B cell (primary cell): ENCODE measurements around the gene SPINT3.

ENCODE experiments used
- EZH2 ChIP-seq: IDR thresholded peaks from 2 replicates; pipeline ENCODE4 v1.6.1; 2012; ENCODE audit warnings: borderline replicate concordance, low read depth, mild to moderate bottlenecking, moderate library complexity, low read length; ENCODE audit not compliant: insufficient read depth, poor library complexity, severe bottlenecking
- TF ChIP-seq, protein P1 (sequence below): fragments of 200-600 bp; IDR thresholded peaks from one replicate; pipeline ENCODE4 v1.8.0; 2022; ENCODE audit warnings: antibody characterized with exemption, mild to moderate bottlenecking

- TF ChIP-seq EZH2: no peak
- TF ChIP-seq, protein P1, sequence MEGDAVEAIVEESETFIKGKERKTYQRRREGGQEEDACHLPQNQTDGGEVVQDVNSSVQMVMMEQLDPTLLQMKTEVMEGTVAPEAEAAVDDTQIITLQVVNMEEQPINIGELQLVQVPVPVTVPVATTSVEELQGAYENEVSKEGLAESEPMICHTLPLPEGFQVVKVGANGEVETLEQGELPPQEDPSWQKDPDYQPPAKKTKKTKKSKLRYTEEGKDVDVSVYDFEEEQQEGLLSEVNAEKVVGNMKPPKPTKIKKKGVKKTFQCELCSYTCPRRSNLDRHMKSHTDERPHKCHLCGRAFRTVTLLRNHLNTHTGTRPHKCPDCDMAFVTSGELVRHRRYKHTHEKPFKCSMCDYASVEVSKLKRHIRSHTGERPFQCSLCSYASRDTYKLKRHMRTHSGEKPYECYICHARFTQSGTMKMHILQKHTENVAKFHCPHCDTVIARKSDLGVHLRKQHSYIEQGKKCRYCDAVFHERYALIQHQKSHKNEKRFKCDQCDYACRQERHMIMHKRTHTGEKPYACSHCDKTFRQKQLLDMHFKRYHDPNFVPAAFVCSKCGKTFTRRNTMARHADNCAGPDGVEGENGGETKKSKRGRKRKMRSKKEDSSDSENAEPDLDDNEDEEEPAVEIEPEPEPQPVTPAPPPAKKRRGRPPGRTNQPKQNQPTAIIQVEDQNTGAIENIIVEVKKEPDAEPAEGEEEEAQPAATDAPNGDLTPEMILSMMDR: no peak
Measured at GRCh38 chr20:45508068-45508886, 7.1 kb downstream of the SPINT3 start.
